ENCODE data around the gene PIM3. TPM values are rescaled to one million over a fixed set of nuclear protein-coding genes. Genes with fewer than 3 reads are reported as not detected.

PIM3 gene
- total RNA-seq, 2 donors from 2014 or later: 54.0 to 112 TPM

- no peak for DNase-seq (ENCODE audit: low spot score)
- peak overlapping the region in 1 of 2 donors; percentile 35 for H3K27ac ChIP-seq
- H3K4me3 ChIP-seq: no peak overlapping the region
- peaks cover 12 to 38% of the 10 kb centered on the region in 2 donors for H3K4me1 ChIP-seq (ENCODE audit: control insufficient read depth in 1 of 2, low read depth in 2 of 2)
- no peaks in the 10 kb centered on the region for H3K27me3 ChIP-seq (replicated peaks; ENCODE audit: insufficient read depth)
- no peaks in the 10 kb centered on the region for H3K36me3 ChIP-seq
- ATAC-seq (ENCODE audit: insufficient number of reproducible peaks, low FRiP score, low read depth): no peak
- no peaks in the 10 kb centered on the region for H3K9me3 ChIP-seq
- TF ChIP-seq, protein P1, sequence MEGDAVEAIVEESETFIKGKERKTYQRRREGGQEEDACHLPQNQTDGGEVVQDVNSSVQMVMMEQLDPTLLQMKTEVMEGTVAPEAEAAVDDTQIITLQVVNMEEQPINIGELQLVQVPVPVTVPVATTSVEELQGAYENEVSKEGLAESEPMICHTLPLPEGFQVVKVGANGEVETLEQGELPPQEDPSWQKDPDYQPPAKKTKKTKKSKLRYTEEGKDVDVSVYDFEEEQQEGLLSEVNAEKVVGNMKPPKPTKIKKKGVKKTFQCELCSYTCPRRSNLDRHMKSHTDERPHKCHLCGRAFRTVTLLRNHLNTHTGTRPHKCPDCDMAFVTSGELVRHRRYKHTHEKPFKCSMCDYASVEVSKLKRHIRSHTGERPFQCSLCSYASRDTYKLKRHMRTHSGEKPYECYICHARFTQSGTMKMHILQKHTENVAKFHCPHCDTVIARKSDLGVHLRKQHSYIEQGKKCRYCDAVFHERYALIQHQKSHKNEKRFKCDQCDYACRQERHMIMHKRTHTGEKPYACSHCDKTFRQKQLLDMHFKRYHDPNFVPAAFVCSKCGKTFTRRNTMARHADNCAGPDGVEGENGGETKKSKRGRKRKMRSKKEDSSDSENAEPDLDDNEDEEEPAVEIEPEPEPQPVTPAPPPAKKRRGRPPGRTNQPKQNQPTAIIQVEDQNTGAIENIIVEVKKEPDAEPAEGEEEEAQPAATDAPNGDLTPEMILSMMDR (IDR thresholded peaks at IDR 0.05): no peak
Observed at GRCh38 chr22:49954991-49955580, 5.5 kb upstream of the PIM3 start.

DNA sequence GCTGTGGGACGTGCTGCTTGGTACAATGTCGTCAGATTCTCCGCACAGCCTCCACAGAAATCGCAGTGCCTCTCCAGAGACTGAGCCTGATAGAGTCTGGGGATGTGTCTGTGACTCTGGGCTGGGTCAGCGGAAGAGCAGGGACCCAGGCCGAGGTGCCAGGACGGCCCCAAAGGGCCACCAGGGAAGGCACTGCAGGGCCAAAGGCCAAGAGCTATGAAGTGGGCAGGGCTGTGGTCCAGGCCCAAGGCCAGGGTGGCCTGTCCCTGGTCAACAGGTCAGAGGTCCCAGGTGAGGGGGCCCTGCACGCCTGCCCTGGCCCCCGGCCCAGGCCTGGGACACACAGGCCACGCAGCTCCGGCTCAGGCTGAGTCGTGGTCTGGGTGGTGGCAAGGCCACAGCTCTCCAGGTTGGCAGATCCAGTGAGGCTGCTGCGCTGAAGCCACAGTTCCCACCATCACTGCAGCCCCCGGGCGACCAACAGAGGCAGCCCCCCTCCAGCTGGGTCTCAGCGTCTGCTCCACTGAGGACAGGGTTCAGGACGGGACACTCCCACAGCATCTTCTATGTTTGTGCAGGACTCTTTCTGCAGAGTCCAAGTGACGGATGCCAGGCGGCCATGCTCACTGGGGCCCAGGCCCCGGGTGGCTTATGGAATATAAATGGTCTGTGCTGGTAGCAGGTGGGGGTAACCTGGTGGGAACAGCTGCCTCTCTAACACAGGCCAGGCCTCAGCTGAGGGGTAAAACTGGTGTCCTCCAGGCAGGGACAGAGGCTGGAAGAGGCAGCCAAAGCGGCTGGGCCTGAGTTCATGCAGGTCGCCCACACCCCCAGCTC lies 4.8 kb upstream of the PIM3 start:
- Histone ChIP-seq H3K27me3 (replicated peaks; ENCODE audit: insufficient read depth) (no peaks in the 10 kb centered on the region), H3K27ac (no peak overlapping the region), H3K36me3 (no peaks in the 10 kb centered on the region), H3K4me3 (no peak overlapping the region), H3K9me3 (no peaks in the 10 kb centered on the region), H3K4me1 (ENCODE audit: control insufficient read depth in 1 of 2, low read depth in 2 of 2) (peaks cover 12 to 38% of the 10 kb centered on the region in 2 donors)
- no peak for DNase-seq (ENCODE audit: low spot score)
- TF ChIP-seq, protein P1 (IDR thresholded peaks at IDR 0.05): no peak
- no peak for ATAC-seq (ENCODE audit: insufficient number of reproducible peaks, low FRiP score, low read depth)

- no peak overlapping the region for H3K27ac ChIP-seq
- no peaks in the 10 kb centered on the region for H3K9me3 ChIP-seq
- TF ChIP-seq, protein P1 (IDR thresholded peaks at IDR 0.05): no peak
- no peaks in the 10 kb centered on the region for H3K27me3 ChIP-seq (replicated peaks; ENCODE audit: insufficient read depth)
- no peak for DNase-seq (ENCODE audit: low spot score)
- no peaks in the 10 kb centered on the region for H3K36me3 ChIP-seq
- ATAC-seq (ENCODE audit: insufficient number of reproducible peaks, low FRiP score, low read depth): no peak
- no peak overlapping the region for H3K4me3 ChIP-seq
- peaks cover 12 to 38% of the 10 kb centered on the region in 2 donors for H3K4me1 ChIP-seq (ENCODE audit: control insufficient read depth in 1 of 2, low read depth in 2 of 2)
Observed at GRCh38 chr22:49956418-49956770, 4.2 kb upstream of the PIM3 start.

- peaks cover 12 to 32% of the 10 kb centered on the region in 2 donors for H3K4me1 ChIP-seq (ENCODE audit: control insufficient read depth in 1 of 2, low read depth in 2 of 2)
- no peak overlapping the region for H3K4me3 ChIP-seq
- H3K27ac ChIP-seq: no peak overlapping the region
- DNase-seq (ENCODE audit: low spot score) (no peak), ATAC-seq (ENCODE audit: insufficient number of reproducible peaks, low FRiP score, low read depth) (no peak)
- TF ChIP-seq, protein P1 (IDR thresholded peaks at IDR 0.05): no peak
- no peaks in the 10 kb centered on the region for H3K36me3 ChIP-seq
- H3K27me3 ChIP-seq (replicated peaks; ENCODE audit: insufficient read depth): no peaks in the 10 kb centered on the region
- H3K9me3 ChIP-seq: no peaks in the 10 kb centered on the region
Observed at GRCh38 chr22:49956914-49957825, 3.4 kb upstream of the PIM3 start.
